ENCODE measurements around the gene ABCD3. TPM values are rescaled to one million over a fixed set of nuclear protein-coding genes. Genes with fewer than 3 reads are reported as not detected.

The ABCD3 gene
- total RNA-seq, 2 experiments from 2014 or later, result 29.2 to 30.8 TPM

- DNase-seq, result no peak
- Mint-ChIP-seq H3K4me1 (ENCODE audit: low read depth) (no peaks in the 10 kb centered on the region), H3K27ac (no peak overlapping the region), H3K4me3 (no peak overlapping the region), H3K36me3 (ENCODE audit: low read depth) (no peaks in the 10 kb centered on the region), H3K9me3 (no peaks in the 10 kb centered on the region), H3K27me3 (ENCODE audit: low read depth) (peaks cover 33% of the 10 kb centered on the region)
- intact Hi-C loops (cut with micrococcal nuclease), result no loop called here
- CTCF ChIA-PET, result no interaction called here
Measured at GRCh38 chr1:94535879-94536278, 117.7 kb downstream of the ABCD3 start.

DNA sequence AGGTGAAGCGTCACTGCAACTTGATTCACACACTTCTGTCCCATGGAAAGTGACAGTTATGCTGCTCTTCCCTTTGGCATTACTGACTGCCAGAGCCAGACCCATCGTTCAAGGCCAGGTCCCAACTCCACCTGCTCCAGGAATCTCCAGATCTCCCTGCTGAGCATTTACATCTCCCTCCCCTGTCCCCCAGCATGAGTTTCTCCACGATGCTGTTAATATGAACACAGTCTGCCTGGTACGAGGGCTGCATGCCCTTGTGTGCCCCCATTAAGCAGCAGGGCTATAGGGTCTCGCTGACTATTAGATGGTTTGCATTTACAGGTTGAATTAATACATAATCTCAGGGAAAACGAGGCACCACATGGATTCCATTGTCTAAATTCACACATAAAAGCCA is 119.1 kb downstream of the ABCD3 start:
- Mint-ChIP-seq H3K27ac (no peak overlapping the region), H3K4me3 (no peak overlapping the region), H3K27me3 (ENCODE audit: low read depth) (peaks cover 41% of the 10 kb centered on the region), H3K36me3 (ENCODE audit: low read depth) (no peaks in the 10 kb centered on the region), H3K4me1 (ENCODE audit: low read depth) (peaks cover 5% of the 10 kb centered on the region), H3K9me3 (no peaks in the 10 kb centered on the region)
- CTCF ChIA-PET, result no interaction called here
- intact Hi-C loops (cut with micrococcal nuclease), result no loop called here
- no peak for DNase-seq

GRCh38 chr1:94538243-94538827 is 120.1 kb downstream of the ABCD3 start:
- Mint-ChIP-seq H3K4me1 (ENCODE audit: low read depth) (peaks cover 12% of the 10 kb centered on the region), H3K27me3 (ENCODE audit: low read depth) (peaks cover 50% of the 10 kb centered on the region), H3K9me3 (no peaks in the 10 kb centered on the region), H3K36me3 (ENCODE audit: low read depth) (no peaks in the 10 kb centered on the region), H3K27ac (no peak overlapping the region), H3K4me3 (no peak overlapping the region)
- no peak for DNase-seq
- CTCF ChIA-PET, result no interaction called here
- intact Hi-C loops (cut with micrococcal nuclease), result no loop called here

DNA sequence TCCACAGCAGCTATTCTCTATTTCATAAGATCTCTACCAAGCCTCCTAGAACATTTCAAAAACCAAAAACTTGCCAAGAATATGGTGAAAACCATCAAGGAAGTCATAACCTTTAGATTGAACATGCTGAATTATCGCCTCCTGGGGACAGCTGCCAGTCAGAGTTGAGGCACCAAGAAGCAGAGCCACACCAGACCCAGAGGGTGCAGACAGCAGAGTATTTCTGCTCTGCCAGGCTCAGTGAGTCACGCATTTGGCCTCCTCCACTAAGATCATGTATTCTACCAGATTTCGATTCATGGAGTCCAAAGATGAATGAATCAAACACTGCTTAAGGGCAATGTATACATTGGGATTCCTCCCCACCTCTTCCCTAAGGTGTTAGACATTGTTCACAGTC is 121.3 kb downstream of the ABCD3 start:
- Mint-ChIP-seq H3K9me3 (no peaks in the 10 kb centered on the region), H3K4me3 (no peak overlapping the region), H3K36me3 (ENCODE audit: low read depth) (no peaks in the 10 kb centered on the region), H3K27ac (no peak overlapping the region), H3K4me1 (ENCODE audit: low read depth) (peaks cover 12% of the 10 kb centered on the region), H3K27me3 (ENCODE audit: low read depth) (peaks cover 60% of the 10 kb centered on the region)
- intact Hi-C loops (cut with micrococcal nuclease), result no loop called here
- CTCF ChIA-PET, result interaction anchor here (1.2 kb wide), 1 partner anchor 140 kb away, joined by 3 read pairs; no protein-coding TSS in a partner anchor
- no peak for DNase-seq

GRCh38 chr1:94540440-94541245 is 122.5 kb downstream of the ABCD3 start:
- CTCF ChIA-PET, result interaction anchor here (0.7 to 1.8 kb wide), 4 partner anchors 12 to 264 kb away, joined by 3 to 4 read pairs (median 3); no protein-coding TSS in a partner anchor
- no peak for DNase-seq
- peaks cover 64% of the 10 kb centered on the region for H3K27me3 Mint-ChIP-seq (ENCODE audit: low read depth)

GRCh38 chr1:94541246-94542087 is 123.3 kb downstream of the ABCD3 start, which contains the start of gene F3:
Gene F3 (minus strand): TSS chr1:94541759. CDS start chr1:94541636, 123 bp downstream.
- H3K4me3 Mint-ChIP-seq, result peak within 1 kb of the TSS; percentile 72

More at GRCh38 chr1:94540440-94541245, 122.5 kb downstream of the ABCD3 start:
- Mint-ChIP-seq H3K4me1 (ENCODE audit: low read depth) (peaks cover 14% of the 10 kb centered on the region), H3K36me3 (ENCODE audit: low read depth) (no peaks in the 10 kb centered on the region), H3K9me3 (no peaks in the 10 kb centered on the region), H3K4me3 (peak overlapping the region; percentile 72), H3K27ac (no peak overlapping the region)
- intact Hi-C loops (cut with micrococcal nuclease), result loop anchor here (2.0 to 10.0 kb wide), 3 partner anchors 386 to 846 kb away; partner anchors contain the start of genes ALG14 and CNN3

GRCh38 chr1:94542088-94542870 is 124.1 kb downstream of the ABCD3 start:
- intact Hi-C loops (cut with micrococcal nuclease), result loop anchor here (1.0 to 10.0 kb wide), 5 partner anchors 123 to 847 kb away; partner anchors contain the start of genes ABCD3, ALG14 and RWDD3
- Mint-ChIP-seq H3K36me3 (ENCODE audit: low read depth) (no peaks in the 10 kb centered on the region), H3K27ac (no peak overlapping the region), H3K4me3 (peak overlapping the region; percentile 72), H3K27me3 (ENCODE audit: low read depth) (peaks cover 66% of the 10 kb centered on the region), H3K9me3 (no peaks in the 10 kb centered on the region), H3K4me1 (ENCODE audit: low read depth) (peaks cover 14% of the 10 kb centered on the region)
- DNase-seq, result peak; percentile 6
- CTCF ChIA-PET, result interaction anchor here (1.8 kb wide), 1 partner anchor 262 kb away, joined by 4 read pairs; no protein-coding TSS in a partner anchor

More at GRCh38 chr1:94541246-94542087, 123.3 kb downstream of the ABCD3 start, which contains the start of gene F3:
- H3K27me3 Mint-ChIP-seq (ENCODE audit: low read depth), result peaks cover 63% of the 10 kb centered on the region
- intact Hi-C loops (cut with micrococcal nuclease), result loop anchor here (1.0 to 10.0 kb wide), 6 partner anchors 123 to 847 kb away; partner anchors contain the start of genes ABCD3, ALG14, CNN3 and RWDD3
- H3K27ac Mint-ChIP-seq, result no peak within 1 kb of the TSS
- peak; percentile 89 for DNase-seq
- CTCF ChIA-PET, result interaction anchor here (1.0 to 1.8 kb wide), 2 partner anchors 28 to 263 kb away, joined by 3 to 4 read pairs; no protein-coding TSS in a partner anchor
- H3K4me1 Mint-ChIP-seq (ENCODE audit: low read depth), result peaks cover 14% of the 10 kb centered on the region
- H3K36me3 Mint-ChIP-seq (ENCODE audit: low read depth), result no peaks in the 10 kb centered on the region
- H3K9me3 Mint-ChIP-seq, result no peaks in the 10 kb centered on the region

- no peak for DNase-seq
- Mint-ChIP-seq H3K27me3 (ENCODE audit: low read depth) (peaks cover 63% of the 10 kb centered on the region), H3K27ac (no peak overlapping the region), H3K4me1 (ENCODE audit: low read depth) (peaks cover 14% of the 10 kb centered on the region), H3K9me3 (no peaks in the 10 kb centered on the region), H3K4me3 (no peak overlapping the region), H3K36me3 (ENCODE audit: low read depth) (no peaks in the 10 kb centered on the region)
- intact Hi-C loops (cut with micrococcal nuclease), result loop anchor here (2.0 to 10.0 kb wide), 4 partner anchors 124 to 848 kb away; partner anchors contain the start of genes ABCD3, ALG14 and RWDD3
- CTCF ChIA-PET, result interaction anchor here (0.6 kb wide), 1 partner anchor 14 kb away, joined by 3 read pairs; no protein-coding TSS in a partner anchor
Measured at GRCh38 chr1:94543001-94543400, 124.8 kb downstream of the ABCD3 start.

GRCh38 chr1:94543893-94544635 is 125.9 kb downstream of the ABCD3 start:
- H3K9me3 Mint-ChIP-seq, result no peaks in the 10 kb centered on the region
- no peak overlapping the region for H3K4me3 Mint-ChIP-seq
- DNase-seq, result no peak
- peaks cover 59% of the 10 kb centered on the region for H3K27me3 Mint-ChIP-seq (ENCODE audit: low read depth)
- peaks cover 14% of the 10 kb centered on the region for H3K4me1 Mint-ChIP-seq (ENCODE audit: low read depth)
- H3K36me3 Mint-ChIP-seq (ENCODE audit: low read depth), result no peaks in the 10 kb centered on the region
- H3K27ac Mint-ChIP-seq, result no peak overlapping the region
- intact Hi-C loops (cut with micrococcal nuclease), result loop anchor here (2.0 to 10.0 kb wide), 4 partner anchors 125 to 849 kb away; partner anchors contain the start of genes ABCD3, ALG14 and RWDD3
- CTCF ChIA-PET, result no interaction called here

- CTCF ChIA-PET, result no interaction called here
- H3K9me3 Mint-ChIP-seq, result no peaks in the 10 kb centered on the region
- no peak overlapping the region for H3K27ac Mint-ChIP-seq
- DNase-seq, result no peak
- no peaks in the 10 kb centered on the region for H3K36me3 Mint-ChIP-seq (ENCODE audit: low read depth)
- peaks cover 51% of the 10 kb centered on the region for H3K27me3 Mint-ChIP-seq (ENCODE audit: low read depth)
- H3K4me3 Mint-ChIP-seq, result no peak overlapping the region
- intact Hi-C loops (cut with micrococcal nuclease), result loop anchor here (5.0 to 10.0 kb wide), 2 partner anchors 527 to 850 kb away; partner anchors contain the start of gene ALG14
- peaks cover 14% of the 10 kb centered on the region for H3K4me1 Mint-ChIP-seq (ENCODE audit: low read depth)
Measured at GRCh38 chr1:94544706-94545490, 126.7 kb downstream of the ABCD3 start.
